ENCODE data around the gene CDCA4. TPM values are rescaled to one million over a fixed set of nuclear protein-coding genes. Genes with fewer than 3 reads are reported as not detected.
A peak's percentile ranks its signal among the peaks of the same experiment; 100 is the strongest.

CDCA4 gene
- total and polyA plus RNA-seq, 2 experiments from 2014 or later = 34.5 to 47.7 TPM

DNA sequence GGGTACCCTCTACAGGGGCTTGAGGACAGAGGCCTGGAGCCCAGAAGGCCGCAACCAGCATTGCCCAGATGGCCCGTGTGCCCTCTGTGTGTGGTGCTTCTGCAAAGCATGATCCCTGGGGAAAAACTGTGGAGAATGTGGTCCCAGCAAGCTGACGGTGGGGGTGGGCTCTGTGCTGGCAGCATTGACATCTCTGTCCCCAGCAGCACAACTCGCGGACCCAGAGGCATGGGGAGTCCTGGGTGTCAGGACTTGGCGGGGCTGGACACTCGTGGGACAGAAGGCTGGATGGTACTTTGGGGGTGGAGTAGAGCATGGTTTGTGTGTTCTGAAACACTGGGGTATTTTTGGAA lies 31.0 kb downstream of the CDCA4 start:
- Histone ChIP-seq H3K27me3 (no peaks in the 10 kb centered on the region), H3K4me3 (no peak overlapping the region), H3K36me3 (peaks cover 5% of the 10 kb centered on the region), H3K9me3 (ENCODE audit: low read depth) (no peaks in the 10 kb centered on the region), H3K4me1 (ENCODE audit: low read depth) (no peaks in the 10 kb centered on the region), H3K27ac (no peak overlapping the region)
- DNase-seq (ENCODE audit: low read depth in 1 of 2, low spot score in 1 of 2) = no peak
- no peak for TF ChIP-seq CTCF (IDR thresholded peaks at IDR 0.05; ENCODE audit: low read depth, low read length)

GRCh38 chr14:104989236-104989950 lies 31.5 kb downstream of the CDCA4 start:
- Histone ChIP-seq H3K27ac (no peak overlapping the region), H3K4me1 (ENCODE audit: low read depth) (no peaks in the 10 kb centered on the region), H3K4me3 (no peak overlapping the region), H3K9me3 (ENCODE audit: low read depth) (no peaks in the 10 kb centered on the region), H3K36me3 (peaks cover 5% of the 10 kb centered on the region), H3K27me3 (no peaks in the 10 kb centered on the region)
- no peak for DNase-seq (ENCODE audit: low read depth in 1 of 2, low spot score in 1 of 2)
- no peak for TF ChIP-seq CTCF (IDR thresholded peaks at IDR 0.05; ENCODE audit: low read depth, low read length)

DNA sequence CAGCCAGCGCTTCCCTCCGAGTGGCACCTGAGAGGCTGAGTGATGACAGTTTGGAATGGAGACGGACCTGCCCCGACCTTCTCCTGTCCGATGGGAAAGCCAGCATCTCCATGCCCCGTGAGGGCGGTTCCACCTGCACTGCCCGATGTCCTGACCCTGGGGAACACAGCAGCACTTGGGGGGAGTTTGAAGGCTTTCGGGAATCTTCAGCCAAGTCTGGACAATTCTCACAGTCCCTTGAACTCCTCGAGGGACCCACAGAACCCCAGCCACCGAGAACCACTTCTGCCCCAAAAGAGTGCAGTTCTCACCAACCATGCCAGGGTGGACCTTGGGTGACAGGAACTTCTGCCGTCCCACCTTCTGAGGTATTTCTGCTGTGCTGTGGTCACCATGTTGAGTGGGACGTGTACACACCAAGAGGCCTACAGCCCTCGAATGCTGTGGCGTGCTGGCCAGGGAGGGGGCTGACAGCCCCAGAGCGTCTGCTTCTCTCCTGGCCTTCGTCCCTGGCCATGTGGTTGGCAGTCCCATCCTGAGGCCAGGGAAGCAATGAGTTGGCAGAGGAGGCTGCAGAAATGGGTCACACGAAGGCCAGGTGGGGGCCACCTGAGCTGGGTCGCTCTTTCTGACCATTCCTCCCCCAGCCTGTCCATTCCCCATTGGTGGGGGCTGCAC lies 34.3 kb downstream of the CDCA4 start:
- no peak overlapping the region for H3K27ac ChIP-seq
- H3K4me3 ChIP-seq = peak overlapping the region; percentile 71
- no peaks in the 10 kb centered on the region for H3K36me3 ChIP-seq
- no peak for DNase-seq (ENCODE audit: low read depth in 1 of 2, low spot score in 1 of 2)
- no peak for TF ChIP-seq CTCF (IDR thresholded peaks at IDR 0.05; ENCODE audit: low read depth, low read length)
- H3K4me1 ChIP-seq (ENCODE audit: low read depth) = no peaks in the 10 kb centered on the region
- H3K27me3 ChIP-seq = peaks cover 1% of the 10 kb centered on the region
- no peaks in the 10 kb centered on the region for H3K9me3 ChIP-seq (ENCODE audit: low read depth)

DNA sequence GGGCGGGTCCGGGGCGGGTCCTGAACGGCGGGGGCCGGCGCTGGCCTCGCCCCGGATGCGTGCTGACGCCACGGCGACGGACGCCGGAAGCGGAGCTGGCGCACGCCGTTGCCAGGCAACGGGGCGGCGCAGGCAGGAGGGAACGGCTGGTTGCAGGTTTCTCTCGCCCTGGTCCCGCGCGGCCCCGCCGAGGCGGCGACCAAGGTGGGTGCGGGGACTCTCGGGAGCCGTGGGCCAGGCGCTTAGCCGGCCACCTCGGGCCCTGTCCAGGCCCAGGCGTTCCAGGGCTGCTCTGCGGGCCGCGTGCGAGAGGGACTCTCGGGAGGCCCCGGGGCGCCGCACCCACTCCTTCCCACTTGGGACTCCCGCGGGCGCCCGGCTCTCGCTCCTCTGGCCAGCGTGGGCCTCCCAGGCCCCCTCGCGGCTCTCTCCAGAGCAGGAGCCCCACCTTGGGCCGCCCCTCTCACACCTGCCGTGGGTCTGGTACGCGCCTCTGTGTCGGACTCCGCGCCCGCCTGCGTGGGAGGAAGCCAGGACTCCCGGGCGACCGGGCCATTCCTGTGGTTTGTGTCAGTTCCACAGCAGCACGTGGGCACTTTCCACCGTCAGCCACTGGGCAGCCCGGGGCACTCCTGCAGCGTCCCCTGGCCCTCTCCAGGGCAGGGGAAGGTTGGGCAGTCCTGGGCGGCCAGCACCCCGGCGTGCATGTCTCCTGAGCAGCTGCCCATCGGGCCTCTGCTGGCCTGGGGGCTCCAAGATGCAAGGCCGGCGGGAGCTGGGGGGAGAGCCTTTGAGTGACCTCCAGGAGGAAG lies 35.0 kb downstream of the CDCA4 start, which contains the start of gene CLBA1:
Gene CLBA1 (plus strand): TSS at position 114 of the 812 bp plus-strand sequence. CDS start 644 bp downstream, at position 758.
- no peaks in the 10 kb centered on the region for H3K36me3 ChIP-seq
- H3K27ac ChIP-seq = no peak within 1 kb of the TSS
- DNase-seq (ENCODE audit: low read depth in 1 of 2, low spot score in 1 of 2) = peak; percentile 94 to 95
- peak within 1 kb of the TSS; percentile 71 for H3K4me3 ChIP-seq
- TF ChIP-seq CTCF (IDR thresholded peaks at IDR 0.05; ENCODE audit: low read depth, low read length) = no peak
- no peaks in the 10 kb centered on the region for H3K4me1 ChIP-seq (ENCODE audit: low read depth)
- H3K27me3 ChIP-seq = peaks cover 6% of the 10 kb centered on the region
- H3K9me3 ChIP-seq (ENCODE audit: low read depth) = no peaks in the 10 kb centered on the region

DNA sequence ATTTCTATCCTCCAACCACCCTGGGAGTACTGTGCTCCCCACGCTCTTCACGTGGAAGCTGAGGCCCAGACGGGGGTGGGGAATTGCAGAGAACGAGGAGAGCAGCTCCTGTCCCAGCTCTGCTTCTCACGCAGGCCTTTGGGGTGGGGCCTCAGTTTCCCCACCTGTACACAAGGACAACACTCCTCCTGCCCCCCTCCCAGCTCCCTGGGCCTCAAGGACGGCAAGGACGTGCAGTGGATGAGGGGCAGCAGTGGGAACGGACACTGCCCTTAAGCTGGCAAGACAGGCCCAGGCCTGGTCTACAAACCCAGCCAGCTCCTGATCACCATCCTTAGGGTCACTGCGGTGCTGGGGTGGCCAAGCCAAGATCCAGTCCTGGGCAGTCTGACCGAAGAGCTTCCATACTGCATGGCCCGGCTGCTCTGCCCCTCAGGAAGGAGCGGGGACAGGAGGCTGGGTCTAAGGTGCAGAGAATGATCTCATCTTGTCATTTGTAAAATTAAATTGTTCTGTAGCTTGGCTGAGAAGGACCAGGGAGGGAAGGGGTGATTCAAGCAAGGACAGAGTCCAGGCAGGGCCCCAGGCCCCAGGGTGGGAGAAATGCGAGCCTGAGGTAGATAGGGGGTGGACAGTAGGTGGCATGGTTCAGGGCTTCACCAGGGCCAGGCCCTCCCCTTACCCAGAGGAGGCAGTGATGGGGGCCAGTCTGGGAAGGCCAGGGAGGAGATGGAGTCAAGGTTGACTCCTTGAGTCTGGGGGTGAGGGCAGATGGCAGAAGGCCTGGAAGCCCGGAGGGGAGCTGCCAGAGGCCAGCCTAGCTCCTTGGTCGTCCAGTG lies 36.6 kb downstream of the CDCA4 start:
- DNase-seq (ENCODE audit: low read depth in 1 of 2, low spot score in 1 of 2) = no peak
- Histone ChIP-seq H3K27me3 (peaks cover 20% of the 10 kb centered on the region), H3K27ac (no peak overlapping the region), H3K4me1 (ENCODE audit: low read depth) (no peaks in the 10 kb centered on the region), H3K4me3 (no peak overlapping the region), H3K36me3 (no peaks in the 10 kb centered on the region), H3K9me3 (ENCODE audit: low read depth) (no peaks in the 10 kb centered on the region)
- TF ChIP-seq CTCF (IDR thresholded peaks at IDR 0.05; ENCODE audit: low read depth, low read length) = no peak

Measured in cardiac muscle cell (in vitro differentiated cells and primary cell).